Prostate gland (tissue), 2 donors: Measurements from ENCODE around the gene SGCD. TPM values are rescaled to one million over a fixed set of nuclear protein-coding genes. Genes with fewer than 3 reads are reported as not detected.

Experiments used
- DNase-seq: peaks from one replicate; pipeline ENCODE4 v3.0.0-alpha.2; 2019; ENCODE audit warnings: low spot score
- H3K27ac ChIP-seq, 2 donors: fragments of 200-600 bp; sonication (generic); 2 replicates each; pipeline ENCODE4 v1.5.1; 2017 to 2019
- H3K27me3 ChIP-seq: fragments of 200-600 bp; sonication (generic); replicated peaks from 2 replicates; pipeline ENCODE4 v1.5.1; 2019; ENCODE audit not compliant: insufficient read depth
- H3K36me3 ChIP-seq, 2 donors: fragments of 200-600 bp; sonication (generic); 1 replicate in 1 of 2; 2 replicates in 1 of 2; pipeline versions ENCODE4 v1.5.1 to v1.8.1; 2017 to 2019
- H3K4me1 ChIP-seq: fragments of 200-600 bp; sonication (generic); replicated peaks from 2 replicates; pipeline ENCODE4 v1.5.1; 2019
- H3K4me3 ChIP-seq, 2 donors: fragments of 200-600 bp; sonication (generic); 2 replicates each; pipeline ENCODE4 v1.5.1; 2017 to 2019
- H3K9me3 ChIP-seq: fragments of 200-600 bp; sonication (generic); 2 replicates; pipeline ENCODE4 v1.5.1; 2017
- CTCF ChIP-seq, 4 experiments: fragments of 200-600 bp in 2 of 4; fragments of 450-650 bp in 2 of 4; sonication (generic) in 2 of 4; IDR thresholded peaks; 1 replicate in 3 of 4; 2 replicates in 1 of 4; pipeline ENCODE4 v1.5.1; 2016 to 2019; ENCODE audit warnings: antibody characterized with exemption in 4 of 4, mild to moderate bottlenecking in 2 of 4, moderate library complexity in 2 of 4
- POLR2A ChIP-seq: fragments of 450-650 bp; IDR thresholded peaks from one replicate; pipeline ENCODE4 v1.6.1; 2016; ENCODE audit warnings: antibody characterized with exemption, mild to moderate bottlenecking
- POLR2AphosphoS5 ChIP-seq: sonication (generic); formaldehyde crosslinking; IDR thresholded peaks from one replicate; pipeline ENCODE4 v1.6.1; 2017; ENCODE audit warnings: antibody characterized with exemption
- WGBS: methylation state at CpG from one replicate; pipeline ENCODE4 v1.1.5; 2018; 5-methylcytosine and 5-hydroxymethylcytosine counted together
- intact Hi-C: fragments of 100-400 bp; cut with DNase I; formaldehyde crosslinking; loops from one replicate; pipeline ENCODE4 v1.14.2; 2022
- total RNA-seq, 2 donors: library from RNA; depleted of rRNA; stranded (reverse); fragments of >200 nt; gene quantifications; one replicate each; pipeline ENCODE4 v1.1.0, GENCODE V29; 2016

SGCD gene
- total RNA-seq: 1 to 10 TPM; 3.2 to 3.6 TPM

- Histone ChIP-seq H3K4me1 (no peaks in the 10 kb centered on the region), H3K36me3 (no peaks in the 10 kb centered on the region), H3K4me3 (peak within 1 kb of the TSS; percentile 4 to 17), H3K27me3 (no peaks in the 10 kb centered on the region), H3K27ac (peak within 1 kb of the TSS in 1 of 2 donors; percentile 25), H3K9me3 (no peaks in the 10 kb centered on the region)
- no peak for DNase-seq
- 45% methylated on average over 18 of the region's 18 CpGs for WGBS
- TF ChIP-seq CTCF (IDR thresholded peaks at IDR 0.05) (no peak), POLR2AphosphoS5 (no peak), POLR2A (no peak)
- intact Hi-C loops: no loop called here
These were observed at the start of gene SGCD for GRCh38 chr5:156326718-156327259. Gene SGCD, plus strand, starts transcription at chr5:156327164.

- WGBS: 63% methylated on average over 2 of the region's 2 CpGs
- Histone ChIP-seq H3K9me3 (no peaks in the 10 kb centered on the region), H3K4me1 (no peaks in the 10 kb centered on the region), H3K4me3 (no peak overlapping the region), H3K27ac (no peak overlapping the region), H3K36me3 (no peaks in the 10 kb centered on the region), H3K27me3 (no peaks in the 10 kb centered on the region)
- DNase-seq: no peak
- TF ChIP-seq POLR2A: no peak
- no peak for TF ChIP-seq POLR2AphosphoS5
- no peak for TF ChIP-seq CTCF (IDR thresholded peaks at IDR 0.05)
- intact Hi-C loops: no loop called here
These were observed 49.7 kb upstream of the SGCD start for GRCh38 chr5:156277290-156277689.

GRCh38 chr5:156295431-156295830, 31.5 kb upstream of the SGCD start:
- Histone ChIP-seq H3K4me1 (no peaks in the 10 kb centered on the region), H3K27ac (no peak overlapping the region), H3K36me3 (no peaks in the 10 kb centered on the region), H3K27me3 (no peaks in the 10 kb centered on the region), H3K9me3 (no peaks in the 10 kb centered on the region), H3K4me3 (no peak overlapping the region)
- intact Hi-C loops: no loop called here
- DNase-seq: no peak
- no peak for TF ChIP-seq POLR2AphosphoS5
- no peak for TF ChIP-seq POLR2A
- TF ChIP-seq CTCF (IDR thresholded peaks at IDR 0.05): no peak
- 96% methylated on average over 1 of the region's 1 CpG for WGBS

- no peaks in the 10 kb centered on the region for H3K4me1 ChIP-seq
- H3K27ac ChIP-seq: no peak overlapping the region
- H3K9me3 ChIP-seq: no peaks in the 10 kb centered on the region
- TF ChIP-seq POLR2A: no peak
- TF ChIP-seq CTCF (IDR thresholded peaks at IDR 0.05): no peak
- no peak for TF ChIP-seq POLR2AphosphoS5
- intact Hi-C loops: no loop called here
- no peak for DNase-seq
- H3K4me3 ChIP-seq: no peak overlapping the region
- WGBS: 90% methylated on average over 4 of the region's 4 CpGs
- H3K36me3 ChIP-seq: no peaks in the 10 kb centered on the region
- H3K27me3 ChIP-seq: no peaks in the 10 kb centered on the region
These were observed 16.8 kb upstream of the SGCD start for GRCh38 chr5:156310115-156310514.

GRCh38 chr5:156312897-156313694, 13.9 kb upstream of the SGCD start:
- Histone ChIP-seq H3K27me3 (no peaks in the 10 kb centered on the region), H3K9me3 (no peaks in the 10 kb centered on the region), H3K4me3 (no peak overlapping the region), H3K27ac (no peak overlapping the region), H3K36me3 (no peaks in the 10 kb centered on the region), H3K4me1 (no peaks in the 10 kb centered on the region)
- TF ChIP-seq POLR2A: no peak
- TF ChIP-seq CTCF (IDR thresholded peaks at IDR 0.05): no peak
- TF ChIP-seq POLR2AphosphoS5: no peak
- no peak for DNase-seq
- 58% methylated on average over 2 of the region's 2 CpGs for WGBS
- intact Hi-C loops: no loop called here
